ENCODE data around the gene TMC7. TPM values are rescaled to one million over a fixed set of nuclear protein-coding genes. Genes with fewer than 3 reads are reported as not detected.
"Not testable (repeated sequence)": the region's sequence is repeated elsewhere in the genome, so short reads cannot be mapped to it uniquely, and the experiment has no call there.

The TMC7 gene
- total RNA-seq, 1 donor from 2014 or later: 3.3 TPM

DNA sequence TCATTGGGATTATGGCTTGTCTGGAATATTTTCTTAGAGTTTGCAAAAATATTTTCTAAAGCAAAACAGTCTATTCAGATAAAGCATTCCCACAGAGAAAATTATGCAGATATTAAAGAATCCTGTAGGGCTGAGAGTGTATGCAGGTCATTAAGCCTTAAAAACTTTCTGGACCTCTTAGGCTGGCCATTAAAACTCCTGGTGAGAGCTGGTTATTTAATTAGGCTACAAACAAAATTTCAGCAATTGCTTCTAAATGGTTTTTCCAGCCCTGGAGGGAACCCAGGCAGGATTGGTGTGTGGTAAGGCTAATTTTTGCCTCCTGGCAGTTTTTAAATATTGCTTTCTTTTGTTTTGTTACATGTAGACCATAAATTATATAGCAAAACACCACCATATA lies 30.2 kb upstream of the TMC7 start:
- Histone ChIP-seq H3K9me3 (no peaks in the 10 kb centered on the region), H3K36me3 (no peaks in the 10 kb centered on the region), H3K4me3 (no peak overlapping the region), H3K27ac (no peak overlapping the region), H3K27me3 (ENCODE audit: low read depth) (no peaks in the 10 kb centered on the region), H3K4me1 (no peaks in the 10 kb centered on the region)
- intact Hi-C loops (cut with DNase I): no loop called here
- DNase-seq (no peak), ATAC-seq (no peak)
- TF ChIP-seq, protein P1, sequence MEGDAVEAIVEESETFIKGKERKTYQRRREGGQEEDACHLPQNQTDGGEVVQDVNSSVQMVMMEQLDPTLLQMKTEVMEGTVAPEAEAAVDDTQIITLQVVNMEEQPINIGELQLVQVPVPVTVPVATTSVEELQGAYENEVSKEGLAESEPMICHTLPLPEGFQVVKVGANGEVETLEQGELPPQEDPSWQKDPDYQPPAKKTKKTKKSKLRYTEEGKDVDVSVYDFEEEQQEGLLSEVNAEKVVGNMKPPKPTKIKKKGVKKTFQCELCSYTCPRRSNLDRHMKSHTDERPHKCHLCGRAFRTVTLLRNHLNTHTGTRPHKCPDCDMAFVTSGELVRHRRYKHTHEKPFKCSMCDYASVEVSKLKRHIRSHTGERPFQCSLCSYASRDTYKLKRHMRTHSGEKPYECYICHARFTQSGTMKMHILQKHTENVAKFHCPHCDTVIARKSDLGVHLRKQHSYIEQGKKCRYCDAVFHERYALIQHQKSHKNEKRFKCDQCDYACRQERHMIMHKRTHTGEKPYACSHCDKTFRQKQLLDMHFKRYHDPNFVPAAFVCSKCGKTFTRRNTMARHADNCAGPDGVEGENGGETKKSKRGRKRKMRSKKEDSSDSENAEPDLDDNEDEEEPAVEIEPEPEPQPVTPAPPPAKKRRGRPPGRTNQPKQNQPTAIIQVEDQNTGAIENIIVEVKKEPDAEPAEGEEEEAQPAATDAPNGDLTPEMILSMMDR (IDR thresholded peaks at IDR 0.05): no peak

DNA sequence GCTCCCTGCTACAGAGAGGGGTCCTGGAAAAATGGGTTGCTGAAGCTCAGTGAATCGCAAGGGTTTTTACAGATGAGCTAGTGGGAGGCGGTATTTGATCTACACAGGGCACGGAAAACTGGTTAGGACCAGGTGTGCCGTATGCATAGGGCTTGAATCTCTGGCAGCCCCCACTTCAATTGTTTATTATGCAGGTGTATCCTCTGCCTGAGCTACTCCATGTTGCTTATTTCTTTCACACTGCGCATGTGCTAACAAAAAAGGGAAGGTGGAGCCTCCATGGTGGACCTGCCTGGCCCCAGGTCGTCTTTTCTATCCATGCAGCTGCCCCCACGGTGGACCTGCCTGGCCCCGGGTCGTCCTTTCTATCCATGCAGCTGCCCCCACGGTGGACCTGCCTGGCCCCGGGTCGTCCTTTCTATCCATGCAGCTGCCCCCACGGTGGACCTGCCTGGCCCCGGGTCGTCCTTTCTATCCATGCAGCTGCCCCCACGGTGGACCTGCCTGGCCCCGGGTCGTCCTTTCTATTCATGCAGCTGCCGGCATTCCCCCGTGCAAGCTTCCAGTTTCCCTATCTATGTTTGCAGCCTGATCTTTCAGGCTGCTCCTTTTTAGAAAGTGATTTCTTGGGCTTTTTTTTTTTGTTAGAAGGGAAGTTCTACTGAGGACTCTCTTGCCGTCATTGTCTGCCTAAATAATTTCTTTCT lies 27.7 kb upstream of the TMC7 start:
- H3K4me1 ChIP-seq; ATAC-seq; DNase-seq; H3K27me3 ChIP-seq (ENCODE audit: low read depth); H3K4me3 ChIP-seq; H3K27ac ChIP-seq; H3K36me3 ChIP-seq; intact Hi-C loops (cut with DNase I); H3K9me3 ChIP-seq: not testable (repeated sequence)

DNA sequence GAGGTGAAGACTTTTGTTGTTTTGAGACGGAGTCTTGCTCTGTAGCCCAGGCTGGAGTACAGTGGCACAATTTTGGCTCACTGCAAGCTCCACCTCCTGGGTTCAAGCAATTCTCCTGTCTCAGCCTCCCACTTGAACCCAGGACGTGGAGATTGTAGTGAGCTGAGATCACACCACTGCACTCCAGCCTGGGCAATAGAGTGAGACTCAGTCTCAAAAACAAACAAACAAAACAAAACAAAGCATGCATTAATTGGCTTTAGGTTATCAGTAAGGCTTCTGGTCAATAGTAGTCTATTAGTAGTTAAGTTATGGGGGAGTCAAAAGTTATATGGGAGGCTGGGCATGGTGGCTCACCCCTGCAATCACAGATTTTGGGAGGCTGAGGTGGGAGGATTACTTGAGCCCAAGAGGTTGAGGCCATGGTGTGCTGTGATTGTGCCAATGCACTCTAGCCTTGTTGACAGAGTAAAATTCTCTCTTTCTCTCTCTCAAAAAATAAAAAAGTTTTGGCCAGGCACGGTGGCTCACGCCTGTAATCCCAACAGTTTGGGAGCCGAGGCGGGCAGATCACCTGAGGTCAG lies 27.0 kb upstream of the TMC7 start:
- H3K9me3 ChIP-seq; H3K27ac ChIP-seq; DNase-seq; intact Hi-C loops (cut with DNase I); H3K36me3 ChIP-seq; ATAC-seq; H3K4me1 ChIP-seq; H3K27me3 ChIP-seq (ENCODE audit: low read depth); H3K4me3 ChIP-seq: not testable (repeated sequence)

DNA sequence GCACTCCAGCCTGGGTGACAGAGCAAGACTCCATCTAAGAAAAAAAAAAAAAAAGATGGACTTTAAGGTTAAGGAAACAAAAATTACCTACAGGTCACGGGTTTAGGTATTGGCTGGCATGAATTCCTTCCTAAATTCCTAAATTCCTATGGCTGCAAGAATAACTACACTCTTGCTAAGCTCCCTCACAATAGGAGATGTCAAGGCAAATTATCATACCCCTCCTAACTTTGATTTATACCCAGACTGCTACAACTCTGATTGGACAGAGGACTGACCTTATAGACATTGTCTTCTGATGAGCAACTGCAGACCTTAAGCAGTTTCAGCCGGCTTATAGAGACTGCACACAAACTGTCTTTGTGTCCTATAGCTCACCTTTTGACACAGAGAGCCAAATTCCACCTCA lies 25.1 kb upstream of the TMC7 start:
- H3K27ac ChIP-seq: no peak overlapping the region
- H3K9me3 ChIP-seq: no peaks in the 10 kb centered on the region
- TF ChIP-seq, protein P1 (IDR thresholded peaks at IDR 0.05): no peak
- H3K4me3 ChIP-seq: no peak overlapping the region
- no peaks in the 10 kb centered on the region for H3K36me3 ChIP-seq
- intact Hi-C loops (cut with DNase I): no loop called here
- H3K27me3 ChIP-seq (ENCODE audit: low read depth): no peaks in the 10 kb centered on the region
- no peaks in the 10 kb centered on the region for H3K4me1 ChIP-seq
- ATAC-seq (no peak), DNase-seq (no peak)

DNA sequence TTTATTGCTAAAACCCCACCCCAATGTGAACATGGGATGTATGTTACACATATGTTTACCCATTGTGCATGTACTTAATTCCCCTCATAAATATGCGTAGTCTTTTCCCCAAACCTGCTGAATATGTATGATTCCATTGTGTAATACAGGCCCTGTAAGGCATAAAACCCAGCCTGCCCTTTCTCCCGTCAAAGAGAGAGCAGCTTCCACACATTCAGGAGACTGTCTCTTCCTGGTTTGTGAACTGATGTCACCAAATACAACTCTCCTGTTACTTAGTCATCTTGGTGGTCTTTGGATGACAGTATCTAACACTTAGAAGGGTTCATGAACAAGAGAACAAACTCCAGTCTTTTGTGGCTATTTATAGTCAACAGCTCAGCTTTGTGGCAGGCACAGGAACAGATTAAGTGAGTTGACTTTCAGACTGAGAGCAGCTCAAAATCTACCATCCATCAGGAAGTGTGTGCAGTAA lies 24.7 kb upstream of the TMC7 start:
- H3K27ac ChIP-seq: no peak overlapping the region
- intact Hi-C loops (cut with DNase I): no loop called here
- no peak for DNase-seq
- no peaks in the 10 kb centered on the region for H3K9me3 ChIP-seq
- H3K4me1 ChIP-seq: no peaks in the 10 kb centered on the region
- ATAC-seq: no peak
- no peaks in the 10 kb centered on the region for H3K36me3 ChIP-seq
- TF ChIP-seq, protein P1 (IDR thresholded peaks at IDR 0.05): no peak
- no peaks in the 10 kb centered on the region for H3K27me3 ChIP-seq (ENCODE audit: low read depth)
- H3K4me3 ChIP-seq: no peak overlapping the region

DNA sequence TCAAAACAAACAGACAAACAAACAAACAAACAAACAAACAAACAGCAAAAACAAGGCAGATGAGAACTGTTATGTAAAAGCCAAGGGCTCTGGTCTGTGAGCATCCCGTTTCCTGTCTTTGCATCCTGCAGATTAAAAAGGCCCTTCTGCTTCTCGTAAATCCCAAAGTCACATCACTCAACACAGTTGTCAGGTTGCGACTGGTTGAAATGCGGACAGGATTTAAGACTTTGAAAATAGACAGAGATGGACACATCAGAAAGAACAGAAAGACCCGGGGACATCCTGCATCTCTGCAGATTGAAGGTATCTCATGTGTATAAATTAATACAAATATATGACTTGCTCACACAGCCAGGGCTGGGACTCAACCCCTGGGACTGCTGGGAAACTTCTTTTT lies 18.2 kb upstream of the TMC7 start:
- no peak for DNase-seq
- intact Hi-C loops (cut with DNase I): no loop called here

More for the DNA sequence above, 18.2 kb upstream of the TMC7 start:
- Histone ChIP-seq H3K9me3 (no peaks in the 10 kb centered on the region), H3K4me3 (no peak overlapping the region), H3K4me1 (peaks cover 7% of the 10 kb centered on the region), H3K27me3 (ENCODE audit: low read depth) (no peaks in the 10 kb centered on the region), H3K36me3 (no peaks in the 10 kb centered on the region), H3K27ac (no peak overlapping the region)
- ATAC-seq: no peak
- TF ChIP-seq, protein P1 (IDR thresholded peaks at IDR 0.05): no peak
